NOMO-1 (cell line): ENCODE results near the gene B4GALT6.
A peak's percentile ranks its signal among the peaks of the same experiment; 100 is the strongest.

Experiments used
- DNase-seq, 2 experiments: peaks; one replicate each; lab custom pipeline; 2025; ENCODE audit not compliant: unreplicated experiment in 2 of 2; lab: John Stamatoyannopoulos, UW

B4GALT6 gene

DNA sequence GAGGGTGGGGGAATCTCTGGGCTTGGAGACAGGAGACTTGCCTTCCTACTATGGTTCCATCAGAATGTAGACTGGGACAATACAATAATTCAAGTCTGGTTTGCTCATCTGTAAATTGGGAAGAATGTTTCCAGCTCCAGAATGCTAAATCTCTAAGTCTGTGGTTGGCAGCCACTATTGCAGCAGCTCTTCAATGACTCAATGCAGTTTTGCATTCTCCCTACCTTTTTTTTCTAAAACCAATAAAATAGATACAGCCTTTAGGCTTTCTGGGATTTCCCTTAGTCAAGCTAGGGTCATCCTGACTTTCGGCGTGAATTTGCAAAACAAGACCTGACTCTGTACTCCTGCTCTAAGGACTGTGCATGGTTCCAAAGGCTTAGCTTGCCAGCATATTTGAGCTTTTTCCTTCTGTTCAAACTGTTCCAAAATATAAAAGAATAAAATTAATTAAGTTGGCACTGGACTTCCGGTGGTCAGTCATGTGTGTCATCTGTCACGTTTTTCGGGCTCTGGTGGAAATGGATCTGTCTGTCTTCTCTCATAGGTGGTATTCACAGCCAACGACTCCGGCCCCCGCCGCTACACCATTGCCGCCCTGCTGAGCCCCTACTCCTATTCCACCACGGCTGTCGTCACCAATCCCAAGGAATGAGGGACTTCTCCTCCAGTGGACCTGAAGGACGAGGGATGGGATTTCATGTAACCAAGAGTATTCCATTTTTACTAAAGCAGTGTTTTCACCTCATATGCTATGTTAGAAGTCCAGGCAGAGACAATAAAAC lies 86.2 kb downstream of the B4GALT6 start:
- no peak for DNase-seq

DNA sequence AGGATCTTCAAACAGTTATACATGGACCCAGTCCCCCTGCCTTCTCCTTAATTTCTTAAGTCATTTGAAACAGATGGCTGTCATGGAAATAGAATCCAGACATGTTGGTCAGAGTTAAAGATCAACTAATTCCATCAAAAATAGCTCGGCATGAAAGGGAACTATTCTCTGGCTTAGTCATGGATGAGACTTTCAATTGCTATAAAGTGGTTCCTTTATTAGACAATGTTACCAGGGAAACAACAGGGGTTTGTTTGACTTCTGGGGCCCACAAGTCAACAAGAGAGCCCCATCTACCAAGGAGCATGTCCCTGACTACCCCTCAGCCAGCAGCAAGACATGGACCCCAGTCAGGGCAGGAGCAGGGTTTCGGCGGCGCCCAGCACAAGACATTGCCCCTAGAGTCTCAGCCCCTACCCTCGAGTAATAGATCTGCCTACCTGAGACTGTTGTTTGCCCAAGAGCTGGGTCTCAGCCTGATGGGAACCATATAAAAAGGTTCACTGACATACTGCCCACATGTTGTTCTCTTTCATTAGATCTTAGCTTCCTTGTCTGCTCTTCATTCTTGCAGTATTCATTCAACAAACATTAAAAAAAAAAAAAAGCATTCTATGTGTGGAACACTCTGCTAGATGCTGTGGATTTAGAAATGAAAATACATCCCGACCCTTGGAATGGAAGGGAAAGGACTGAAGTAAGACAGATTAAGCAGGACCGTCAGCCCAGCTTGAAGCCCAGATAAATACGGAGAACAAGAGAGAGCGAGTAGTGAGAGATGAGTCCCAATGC lies 88.1 kb downstream of the B4GALT6 start:
- no peak for DNase-seq

GRCh38 chr18:31595121-31595771 lies 89.1 kb downstream of the B4GALT6 start:
- no peak for DNase-seq

- no peak for DNase-seq
Measured at GRCh38 chr18:31592506-31593157, 91.7 kb downstream of the B4GALT6 start.

- DNase-seq: no peak
Measured at GRCh38 chr18:31591628-31592027, 92.8 kb downstream of the B4GALT6 start, which contains the start of gene TTR. Gene TTR (plus strand): TSS chr18:31591877. CDS start chr18:31591903, 26 bp downstream.

GRCh38 chr18:31591113-31591512 lies 93.3 kb downstream of the B4GALT6 start:
- DNase-seq: no peak

GRCh38 chr18:31590570-31590969 lies 93.8 kb downstream of the B4GALT6 start:
- no peak for DNase-seq

DNA sequence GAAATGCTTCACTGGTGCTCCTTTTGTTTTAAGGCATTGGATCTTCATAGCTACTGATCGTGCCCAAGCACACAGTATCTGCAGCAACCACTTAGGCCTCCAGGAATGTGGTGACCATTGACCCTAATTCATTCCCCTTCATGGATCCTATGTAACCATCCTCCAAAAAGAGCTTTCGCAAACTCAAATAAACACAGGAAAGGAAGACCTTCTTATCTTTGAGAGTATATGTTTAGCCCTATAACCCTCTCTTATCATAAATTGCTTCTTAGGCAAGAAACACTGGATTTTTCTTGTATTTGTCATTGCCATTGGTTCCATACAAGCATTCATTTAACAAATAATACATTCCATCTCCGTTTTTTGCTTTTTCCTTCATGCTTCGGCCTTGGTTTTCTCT lies 96.9 kb downstream of the B4GALT6 start:
- DNase-seq: no peak

DNA sequence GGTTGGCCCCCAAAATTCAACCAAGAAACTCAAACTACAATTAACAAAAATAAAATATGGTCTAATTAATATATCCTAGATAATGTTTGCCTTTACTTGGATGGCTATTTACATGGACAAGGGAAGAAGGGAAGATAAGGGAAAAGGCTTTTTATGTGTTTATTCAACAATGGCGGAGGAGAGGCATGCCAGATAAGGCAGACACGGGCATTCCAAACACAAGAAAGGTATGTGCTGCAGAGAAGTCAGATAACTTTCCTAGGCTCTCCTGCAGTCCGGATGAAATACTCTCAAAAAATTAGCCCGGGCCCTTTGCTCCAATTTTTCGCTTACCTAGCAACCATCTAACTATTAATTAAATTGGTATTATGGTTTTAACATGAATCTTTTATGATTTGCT lies 97.8 kb downstream of the B4GALT6 start:
- no peak for DNase-seq

DNA sequence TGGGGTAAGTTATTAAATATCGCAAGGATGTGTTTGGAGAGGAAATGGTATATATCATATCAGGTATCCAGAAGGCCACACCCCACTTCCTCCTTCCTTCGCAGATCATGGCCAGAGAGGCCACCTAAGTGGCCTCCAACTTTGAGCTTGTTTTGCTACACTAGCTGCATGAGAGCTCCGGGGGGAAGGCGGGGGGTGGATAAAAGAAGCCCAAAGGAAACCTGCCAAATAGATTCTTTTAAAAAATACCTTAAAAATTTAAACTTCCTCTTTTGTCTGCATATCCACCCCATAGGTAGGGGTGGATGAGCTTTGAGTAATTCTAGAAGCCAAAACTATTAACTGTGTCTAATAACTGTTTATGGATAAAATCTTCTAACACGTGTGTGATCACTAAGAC lies 98.4 kb downstream of the B4GALT6 start:
- no peak for DNase-seq

DNA sequence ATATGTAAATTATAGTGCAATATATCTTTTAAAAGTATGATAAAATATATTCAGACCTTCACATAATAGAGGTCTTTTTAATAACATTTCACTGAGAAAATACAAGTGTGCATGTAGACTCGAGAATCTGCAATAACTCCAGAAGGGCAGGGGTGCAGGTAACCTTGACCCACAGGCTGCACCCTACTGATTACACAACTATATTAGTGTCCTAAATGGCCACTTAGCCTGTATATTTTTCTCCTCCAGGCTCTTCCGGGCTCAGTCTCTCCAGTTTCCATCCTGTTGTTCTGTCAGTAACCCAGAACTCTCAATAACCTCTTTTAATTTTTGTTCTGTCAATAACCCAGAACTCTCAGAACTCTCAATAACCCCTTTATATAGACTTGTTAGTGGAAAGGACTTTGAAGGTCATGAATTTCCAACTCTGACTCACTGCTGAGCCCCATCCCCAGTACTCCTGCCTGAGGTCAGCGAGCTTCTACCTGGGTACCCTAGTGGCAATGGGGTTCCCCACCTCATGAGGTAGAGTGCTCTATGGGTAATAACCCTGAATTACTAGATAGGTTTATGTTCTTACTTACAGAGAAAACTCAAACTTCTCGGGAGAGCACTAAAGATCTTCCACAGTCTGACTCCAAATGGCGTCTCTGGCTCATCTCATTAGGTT lies 101.1 kb downstream of the B4GALT6 start:
- no peak for DNase-seq

DNA sequence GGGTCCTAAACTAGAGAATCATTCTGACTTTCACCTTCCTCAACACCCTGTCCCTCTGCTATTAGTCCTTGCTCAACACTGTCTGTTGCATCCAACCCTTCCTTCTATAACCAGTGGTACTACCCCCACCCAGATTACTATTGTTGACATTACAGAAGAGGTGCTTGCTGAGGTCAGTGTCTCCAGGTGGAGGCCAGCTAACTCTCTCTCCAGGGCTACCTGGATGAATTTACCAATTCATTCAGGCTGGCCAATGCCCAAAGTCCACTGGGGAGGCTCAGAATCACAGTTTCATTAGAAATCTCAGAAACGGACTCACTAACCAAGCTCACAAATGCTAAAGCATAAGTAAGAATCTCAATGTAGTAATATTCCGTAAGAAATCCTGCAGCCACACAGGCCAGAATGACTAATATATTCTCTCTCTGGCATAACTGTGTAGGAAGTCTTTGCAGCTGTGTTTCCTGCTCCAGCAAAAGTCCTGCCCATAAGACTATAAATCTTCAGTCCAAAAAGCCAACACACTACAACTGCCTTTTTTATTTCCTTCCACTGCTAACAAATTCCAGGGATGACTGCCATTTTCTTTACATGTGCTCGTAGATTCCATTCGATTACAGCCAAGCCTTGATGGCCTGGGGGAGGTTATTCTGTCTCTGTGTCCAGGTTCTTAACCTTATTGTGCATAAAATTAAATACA lies 102.7 kb downstream of the B4GALT6 start:
- DNase-seq: no peak

- DNase-seq: no peak
Measured at GRCh38 chr18:31579375-31579774, 105.0 kb downstream of the B4GALT6 start.

- no peak for DNase-seq
Measured at GRCh38 chr18:31578126-31578525, 106.3 kb downstream of the B4GALT6 start.

GRCh38 chr18:31577195-31577594 lies 107.2 kb downstream of the B4GALT6 start:
- DNase-seq: no peak

DNA sequence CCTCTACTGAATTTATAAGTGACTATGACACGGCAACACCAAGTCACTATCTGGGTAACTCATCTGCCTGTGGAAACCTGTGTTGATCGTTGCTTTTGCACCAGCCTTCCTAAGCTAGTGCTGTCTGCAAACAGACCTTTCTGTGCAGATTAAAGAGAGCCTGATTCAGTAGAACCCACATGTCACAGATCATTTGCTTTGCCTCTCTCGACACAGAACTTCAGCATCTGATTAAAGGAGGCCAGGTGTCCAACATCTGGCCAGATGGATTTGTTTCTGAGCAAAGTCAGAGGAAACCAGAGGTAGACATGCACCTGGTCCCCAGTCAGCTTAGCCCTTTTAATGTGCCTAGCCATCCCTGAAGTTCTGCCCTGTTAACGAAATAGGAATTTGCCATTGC lies 107.7 kb downstream of the B4GALT6 start:
- DNase-seq: no peak

GRCh38 chr18:31575515-31576257 lies 108.7 kb downstream of the B4GALT6 start:
- DNase-seq: no peak

DNA sequence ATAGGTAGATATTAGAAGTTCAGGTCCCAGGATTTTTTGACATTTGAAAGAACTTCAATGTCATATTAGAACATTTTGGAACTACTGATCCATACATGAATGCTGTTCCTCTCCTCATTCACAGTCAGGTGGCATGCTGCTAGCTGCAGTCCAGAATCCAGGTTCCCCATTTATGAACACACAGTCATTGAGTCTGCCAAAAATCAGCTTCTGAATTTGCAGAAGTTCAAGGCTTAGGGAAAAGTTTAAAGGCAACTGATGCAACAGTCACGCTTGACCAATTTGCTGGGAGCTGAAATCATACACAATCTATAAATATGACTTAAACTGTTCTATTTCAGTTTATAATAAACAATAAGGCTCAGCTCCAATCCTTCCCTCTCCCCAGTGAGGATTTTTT lies 110.0 kb downstream of the B4GALT6 start:
- DNase-seq: peak; percentile 50 to 70
